HG03039 (cell line): ENCODE data around the gene ALDH8A1.

ENCODE experiments used
- ATAC-seq: cut with Tn5 transposase; IDR thresholded peaks from one replicate; pipeline ENCODE4 v1.9.1; 2021; ENCODE audit warnings: mild to moderate bottlenecking, moderate library complexity; ENCODE audit not compliant: unreplicated experiment

The ALDH8A1 gene

GRCh38 chr6:134949927-134950326 lies at the start of gene ALDH8A1:
Gene ALDH8A1 (minus strand): TSS chr6:134950101. CDS start chr6:134950053, 48 bp downstream.
- no peak for ATAC-seq

- no peak for ATAC-seq
Measured at GRCh38 chr6:134999107-134999506, 49.2 kb upstream of the ALDH8A1 start.

GRCh38 chr6:134997133-134997995 lies 47.5 kb upstream of the ALDH8A1 start:
- no peak for ATAC-seq

- no peak for ATAC-seq
Measured at GRCh38 chr6:134995536-134995935, 45.6 kb upstream of the ALDH8A1 start.

GRCh38 chr6:134994431-134994830 lies 44.5 kb upstream of the ALDH8A1 start:
- no peak for ATAC-seq

GRCh38 chr6:134992155-134992554 lies 42.3 kb upstream of the ALDH8A1 start:
- ATAC-seq: no peak

GRCh38 chr6:134990262-134990661 lies 40.4 kb upstream of the ALDH8A1 start:
- ATAC-seq: no peak

- no peak for ATAC-seq
Measured at GRCh38 chr6:134984821-134985220, 34.9 kb upstream of the ALDH8A1 start.

GRCh38 chr6:134983823-134984222 lies 33.9 kb upstream of the ALDH8A1 start:
- no peak for ATAC-seq

- no peak for ATAC-seq
Measured at GRCh38 chr6:134982161-134982560, 32.3 kb upstream of the ALDH8A1 start.

GRCh38 chr6:134980846-134981245 lies 30.9 kb upstream of the ALDH8A1 start:
- ATAC-seq: no peak

- ATAC-seq: peak; percentile 86
Measured at GRCh38 chr6:134979142-134979541, 29.2 kb upstream of the ALDH8A1 start.

GRCh38 chr6:134974370-134974769 lies 24.5 kb upstream of the ALDH8A1 start:
- ATAC-seq: no peak

- no peak for ATAC-seq
Measured at GRCh38 chr6:134967711-134968110, 17.8 kb upstream of the ALDH8A1 start.

GRCh38 chr6:134964451-134965203 lies 14.7 kb upstream of the ALDH8A1 start:
- no peak for ATAC-seq

GRCh38 chr6:134962421-134962820 lies 12.5 kb upstream of the ALDH8A1 start:
- no peak for ATAC-seq

- no peak for ATAC-seq
Measured at GRCh38 chr6:134961366-134961765, 11.5 kb upstream of the ALDH8A1 start.

- ATAC-seq: no peak
Measured at GRCh38 chr6:134959603-134960002, 9.7 kb upstream of the ALDH8A1 start.

GRCh38 chr6:134956676-134957075 lies 6.8 kb upstream of the ALDH8A1 start:
- no peak for ATAC-seq

- no peak for ATAC-seq
Measured at GRCh38 chr6:134956032-134956431, 6.1 kb upstream of the ALDH8A1 start.

GRCh38 chr6:134954272-134955000 lies 4.5 kb upstream of the ALDH8A1 start:
- ATAC-seq: no peak
